IMR-90 (cell line): ENCODE measurements around the gene HTT. TPM values are rescaled to one million over a fixed set of nuclear protein-coding genes. Genes with fewer than 3 reads are reported as not detected.
A peak's percentile ranks its signal among the peaks of the same experiment; 100 is the strongest.

Experiments used
- ATAC-seq: fragments of 200-7000 bp; cut with Tn5 transposase; 2 replicates; pipeline ENCODE4 v1.9.1; 2020; ENCODE audit warnings: low read depth, mild to moderate bottlenecking, moderate library complexity
- BruUV-seq: library from RNA; stranded (reverse); fragments of 400-500 nt; replicated peaks from 2 replicates; lab custom pipeline; 2021; lab: Mats Ljungman, UMichigan
- CTCF ChIA-PET: fragments of 300-600 bp; formaldehyde crosslinking; extraction: SDS; loops from one replicate; lab custom pipeline; 2021; ENCODE audit warnings: antibody characterized with exemption; lab: Yijun Ruan, JAX
- POLR2A ChIA-PET: fragments of 300-600 bp; sonication (Branson Sonifier 250); formaldehyde crosslinking; loops from one replicate; lab custom pipeline; 2022; ENCODE audit warnings: antibody characterized with exemption; ENCODE audit not compliant: unreplicated experiment; lab: Charles Lee
- DNase-seq: peaks from one replicate; pipeline ENCODE4 v3.0.0; 2013
- H2AFZ ChIP-seq: replicated peaks from 2 replicates; pipeline ENCODE3; 2013; ENCODE audit warnings: low read length, mild to moderate bottlenecking; ENCODE audit not compliant: poor library complexity
- H2AK5ac ChIP-seq: 2 replicates; pipeline ENCODE4 v1.6.1; 2013; ENCODE audit warnings: low read depth, low read length, inconsistent platforms
- H2AK9ac ChIP-seq: replicated peaks from 2 replicates; pipeline ENCODE3; 2013; ENCODE audit warnings: mild to moderate bottlenecking, low read depth, low read length, moderate library complexity; ENCODE audit not compliant: poor library complexity
- H2BK120ac ChIP-seq: 2 replicates; pipeline ENCODE4 v1.6.1; 2013; ENCODE audit warnings: low read depth, low read length, inconsistent platforms
- H2BK15ac ChIP-seq: 3 replicates; pipeline ENCODE4 v1.6.1; 2013; ENCODE audit warnings: low read depth, low read length, inconsistent platforms
- H2BK20ac ChIP-seq: 2 replicates; pipeline ENCODE4 v1.6.1; 2013; ENCODE audit warnings: low read depth, mild to moderate bottlenecking, inconsistent platforms, low read length, moderate library complexity
- H2BK5ac ChIP-seq: 2 replicates; pipeline ENCODE4 v1.6.1; 2013; ENCODE audit warnings: mild to moderate bottlenecking, low read depth, low read length, inconsistent platforms; ENCODE audit not compliant: poor library complexity, severe bottlenecking
- H3K14ac ChIP-seq: replicated peaks from 2 replicates; pipeline ENCODE4 v1.6.1; 2013; ENCODE audit warnings: low read depth, low read length, inconsistent platforms
- H3K18ac ChIP-seq: 2 replicates; pipeline ENCODE4 v1.6.1; 2013; ENCODE audit warnings: low read depth, low read length, control low read depth
- H3K23ac ChIP-seq: 2 replicates; pipeline ENCODE4 v1.6.1; 2013; ENCODE audit warnings: low read depth, low read length, inconsistent platforms
- H3K27ac ChIP-seq: 2 replicates; pipeline ENCODE4 v1.5.1; 2013; ENCODE audit warnings: mild to moderate bottlenecking, control low read depth, low read length; ENCODE audit not compliant: insufficient read depth
- H3K27me3 ChIP-seq: 2 replicates; pipeline ENCODE4 v1.6.1; 2013; ENCODE audit warnings: low read length; ENCODE audit not compliant: control insufficient read depth, insufficient read depth
- H3K36me3 ChIP-seq: 2 replicates; pipeline ENCODE4 v1.6.1; 2013; ENCODE audit warnings: low read length, mixed read lengths; ENCODE audit not compliant: control insufficient read depth, insufficient read depth
- H3K4ac ChIP-seq: 2 replicates; pipeline ENCODE4 v1.6.1; 2013; ENCODE audit warnings: low read depth, low read length, inconsistent platforms
- H3K4me1 ChIP-seq: 2 replicates; pipeline ENCODE4 v1.6.1; 2013; ENCODE audit warnings: low read length, mixed read lengths; ENCODE audit not compliant: control insufficient read depth, insufficient read depth
- H3K4me2 ChIP-seq: 2 replicates; pipeline ENCODE4 v1.6.1; 2013; ENCODE audit warnings: low read depth, mild to moderate bottlenecking, control low read depth, low read length, moderate library complexity
- H3K4me3 ChIP-seq: 2 replicates; pipeline ENCODE4 v1.5.1; 2013; ENCODE audit warnings: low read depth, mild to moderate bottlenecking, control low read depth, low read length, moderate library complexity; ENCODE audit not compliant: insufficient read depth
- H3K56ac ChIP-seq: 2 replicates; pipeline ENCODE4 v1.6.1; 2013; ENCODE audit warnings: low read length, inconsistent platforms; ENCODE audit not compliant: insufficient read depth; ENCODE audit errors: extremely low read depth
- H3K79me1 ChIP-seq, 2 experiments: 2 replicates each; pipeline ENCODE4 v1.6.1; 2013; ENCODE audit warnings: low read length in 2 of 2, inconsistent platforms in 1 of 2, low read depth in 1 of 2
- H3K9ac ChIP-seq: 2 replicates; pipeline ENCODE4 v1.6.1; 2013; ENCODE audit warnings: low read depth, low read length, control low read depth
- H3K9me1 ChIP-seq: 2 replicates; pipeline ENCODE4 v1.6.1; 2013; ENCODE audit warnings: low read length, inconsistent platforms; ENCODE audit not compliant: insufficient read depth
- H3K9me3 ChIP-seq: 2 replicates; pipeline ENCODE4 v1.6.1; 2013; ENCODE audit warnings: low read length; ENCODE audit not compliant: control insufficient read depth, insufficient read depth
- H4K20me1 ChIP-seq: 2 replicates; pipeline ENCODE4 v1.6.1; 2013; ENCODE audit warnings: low read length, inconsistent platforms; ENCODE audit not compliant: insufficient read depth
- H4K5ac ChIP-seq: 2 replicates; pipeline ENCODE4 v1.6.1; 2013; ENCODE audit warnings: mild to moderate bottlenecking, low read depth, low read length, control low read depth
- H4K8ac ChIP-seq, 2 experiments: 2 replicates each; pipeline ENCODE4 v1.6.1; 2013; ENCODE audit warnings: low read depth in 2 of 2, low read length in 2 of 2, control low read depth in 1 of 2, inconsistent platforms in 1 of 2
- H4K91ac ChIP-seq: 2 replicates; pipeline ENCODE4 v1.6.1; 2013; ENCODE audit warnings: low read depth, low read length, inconsistent platforms; ENCODE audit not compliant: insufficient read depth
- BHLHE40 ChIP-seq: fragments of 150-350 bp; IDR thresholded peaks from 2 replicates; pipeline ENCODE4 v1.6.1; 2016; ENCODE audit warnings: mild to moderate bottlenecking, low read depth, low read length
- CEBPB ChIP-seq: IDR thresholded peaks from 2 replicates; pipeline ENCODE4 v1.6.1; 2012; ENCODE audit warnings: low read depth, low read length, improper control_type of control experiment
- FOS ChIP-seq: fragments of 150-350 bp; IDR thresholded peaks from 2 replicates; pipeline ENCODE4 v1.6.1; 2016; ENCODE audit warnings: low read depth, low read length
- MAZ ChIP-seq: IDR thresholded peaks from 2 replicates; pipeline ENCODE4 v1.6.1; 2012; ENCODE audit warnings: low read depth, mild to moderate bottlenecking, low read length, improper control_type of control experiment, moderate library complexity, borderline replicate concordance
- POLR2A ChIP-seq: IDR thresholded peaks from 2 replicates; pipeline ENCODE4 v1.6.1; 2012; ENCODE audit warnings: mild to moderate bottlenecking, low read depth, low read length
- RFX5 ChIP-seq: IDR thresholded peaks from 2 replicates; pipeline ENCODE4 v1.8.0; 2012; ENCODE audit warnings: low read depth, mild to moderate bottlenecking, low read length, moderate library complexity
- WGBS, 2 experiments: methylation state at CpG; one replicate each; pipeline versions ENCODE4 v1.1.5 to v1.1.7; 2013; ENCODE audit warnings: missing lambda C conversion rate in 2 of 2; ENCODE audit not compliant: insufficient read length in 1 of 2; ENCODE audit errors: extremely low coverage in 2 of 2; 5-methylcytosine and 5-hydroxymethylcytosine counted together
- dilution Hi-C: fragments of 300-500 bp; cut with HindIII; formaldehyde crosslinking; loops from one replicate; pipeline ENCODE4 v1.14.3; 2018; ENCODE audit warnings: low sequenced_read_pairs; ENCODE audit not compliant: unreplicated experiment
- in situ Hi-C: fragments of 300-500 bp; cut with MboI; formaldehyde crosslinking; loops from 3 replicates; pipeline ENCODE4 v1.14.3; 2019; ENCODE audit warnings: low sequenced_read_pairs, inconsistent platforms, mixed read lengths
- intact Hi-C: fragments of 100-400 bp; cut with micrococcal nuclease; formaldehyde crosslinking; loops from 2 replicates; pipeline ENCODE4 v1.10.0; 2022
- polyA plus RNA-seq, 3 experiments: library from polyadenylated mRNA; depleted of rRNA; stranded (reverse); fragments of >200 nt; gene quantifications; 2 replicates each; pipeline ENCODE4 v1.2.3, GENCODE V29; 2012; ENCODE audit warnings: low replicate concordance in 1 of 3
- total RNA-seq: library from RNA; depleted of rRNA; stranded (reverse); fragments of >200 nt; gene quantifications from 2 replicates; pipeline ENCODE4 v1.2.3, GENCODE V29; 2012

The HTT gene
- total and polyA plus RNA-seq, 2 of the 4 experiments (the other 2 are of a cell fraction) = 11.6 to 14.3 TPM

- H3K27ac ChIP-seq = no peak overlapping the region
- H2AK9ac ChIP-seq = peak overlapping the region; percentile 23
- H2BK5ac ChIP-seq = no peak overlapping the region
- H2AK5ac ChIP-seq = no peak overlapping the region
- no peak overlapping the region for H3K4me3 ChIP-seq
- H2AFZ ChIP-seq = no peak overlapping the region
- H3K36me3 ChIP-seq = no peaks in the 10 kb centered on the region
- DNase-seq (no peak), ATAC-seq (no peak)
- H3K4me1 ChIP-seq = peaks cover 19% of the 10 kb centered on the region
- dilution Hi-C loops = no loop called here
- H3K9me3 ChIP-seq = no peaks in the 10 kb centered on the region
- H3K9ac ChIP-seq = no peak overlapping the region
- no peak overlapping the region for H3K23ac ChIP-seq
- H3K27me3 ChIP-seq = peaks cover 9% of the 10 kb centered on the region; the same call in 1 of the 2 replicates
- H4K91ac ChIP-seq = no peak overlapping the region
- no peak for TF ChIP-seq BHLHE40
- no peak for TF ChIP-seq CEBPB
- no peak for TF ChIP-seq FOS
- no peak for TF ChIP-seq POLR2A
- no peak for TF ChIP-seq MAZ
- TF ChIP-seq RFX5 = no peak
- intact Hi-C loops = loop anchor here (5.0 kb wide), 1 partner anchor 147 kb away; no protein-coding TSS in a partner anchor
- no peak overlapping the region for H3K56ac ChIP-seq
- H3K4me2 ChIP-seq = no peak overlapping the region
- H3K9me1 ChIP-seq = peaks cover 7% of the 10 kb centered on the region; the same call in 1 of the 2 replicates
- H2BK20ac ChIP-seq = no peak overlapping the region
- ChIA-PET POLR2A (no interaction called here), CTCF (no interaction called here)
- no peak overlapping the region for H3K14ac ChIP-seq
- H4K8ac ChIP-seq = no peak overlapping the region
- H3K4ac ChIP-seq = no peak overlapping the region
- H4K20me1 ChIP-seq = 0 out of 2 replicates have a peak, but pooled peaks cover 10% of the 10 kb centered on the region
- H2BK120ac ChIP-seq = no peak overlapping the region
- H2BK15ac ChIP-seq = no peak overlapping the region
- BruUV-seq = no TSS peak
- H3K79me1 ChIP-seq = peaks cover 15 to 26% of the 10 kb centered on the region in 2 experiments
- no peak overlapping the region for H3K18ac ChIP-seq
- H4K5ac ChIP-seq = no peak overlapping the region
- WGBS, 2 experiments = 100% methylated on average over 1 of the region's 11 CpGs; no CpG with 5 or more reads in 1 of the 2 experiments
- in situ Hi-C loops = no loop called here
Measured at GRCh38 chr4:3290476-3290875, 216.0 kb downstream of the HTT start.
